Activated T-helper 2 cell treated with anti-CD3 and anti-CD28 coated beads, Interferon-gamma antibody, Interleukin-2, Interleukin-4, amounts not matched to agents 10 μg/mL and 5 μg/mL and 100 μg/mL, durations not matched to agents 14 hours and 24 hours and 36 hours (primary cell): Measurements from ENCODE around the gene CDH23. TPM values are rescaled to one million over a fixed set of nuclear protein-coding genes. Genes with fewer than 3 reads are reported as not detected.

Experiments
- DNase-seq: peaks from one replicate; pipeline ENCODE4 v3.0.0; 2021; ENCODE audit warnings: low spot score
- H3K27ac Mint-ChIP-seq: one replicate; pipeline ENCODE4 v1.8.0; 2021; ENCODE audit warnings: mixed read lengths
- H3K27me3 Mint-ChIP-seq: one replicate; pipeline ENCODE4 v1.8.0; 2021; ENCODE audit warnings: low read depth, mixed read lengths
- H3K36me3 Mint-ChIP-seq: one replicate; pipeline ENCODE4 v1.8.0; 2021; ENCODE audit warnings: low read depth, mixed read lengths
- H3K4me1 Mint-ChIP-seq: one replicate; pipeline ENCODE4 v1.8.0; 2021; ENCODE audit warnings: low read depth, mixed read lengths
- H3K4me3 Mint-ChIP-seq: one replicate; pipeline ENCODE4 v1.8.0; 2021; ENCODE audit warnings: low read depth, mild to moderate bottlenecking, moderate library complexity, mixed read lengths
- H3K9me3 Mint-ChIP-seq: one replicate; pipeline ENCODE4 v1.8.0; 2021; ENCODE audit warnings: mixed read lengths
- intact Hi-C: fragments of 100-400 bp; cut with micrococcal nuclease; formaldehyde crosslinking; loops from one replicate; pipeline ENCODE4 v1.15.1; 2023
- total RNA-seq: library from RNA; stranded (reverse); gene quantifications from 2 replicates; pipeline ENCODE4 v1.2.3, GENCODE V29; 2022

Gene CDH23
- total RNA-seq, 1 donor from 2014 or later = 0.55 TPM

- Mint-ChIP-seq H3K27me3 (peaks cover 6% of the 10 kb centered on the region), H3K36me3 (no peaks in the 10 kb centered on the region), H3K27ac (no peak overlapping the region), H3K4me3 (no peak overlapping the region), H3K4me1 (no peaks in the 10 kb centered on the region), H3K9me3 (no peaks in the 10 kb centered on the region)
- DNase-seq = no peak
- intact Hi-C loops = no loop called here
Measured at GRCh38 chr10:71520042-71520441, 123.3 kb downstream of the CDH23 start.

- no peaks in the 10 kb centered on the region for H3K9me3 Mint-ChIP-seq
- no peaks in the 10 kb centered on the region for H3K36me3 Mint-ChIP-seq
- intact Hi-C loops = no loop called here
- no peak overlapping the region for H3K27ac Mint-ChIP-seq
- DNase-seq = no peak
- no peaks in the 10 kb centered on the region for H3K4me1 Mint-ChIP-seq
- H3K4me3 Mint-ChIP-seq = no peak overlapping the region
- H3K27me3 Mint-ChIP-seq = peaks cover 6% of the 10 kb centered on the region
Measured at GRCh38 chr10:71521504-71522441, 125.1 kb downstream of the CDH23 start.

GRCh38 chr10:71522442-71523144, 125.9 kb downstream of the CDH23 start:
- Mint-ChIP-seq H3K9me3 (no peaks in the 10 kb centered on the region), H3K27ac (no peak overlapping the region), H3K27me3 (peaks cover 6% of the 10 kb centered on the region), H3K4me3 (no peak overlapping the region), H3K4me1 (no peaks in the 10 kb centered on the region), H3K36me3 (no peaks in the 10 kb centered on the region)
- DNase-seq = no peak
- intact Hi-C loops = no loop called here

- Mint-ChIP-seq H3K27ac (no peak overlapping the region), H3K36me3 (no peaks in the 10 kb centered on the region), H3K4me1 (no peaks in the 10 kb centered on the region), H3K27me3 (peaks cover 6% of the 10 kb centered on the region), H3K9me3 (no peaks in the 10 kb centered on the region), H3K4me3 (no peak overlapping the region)
- intact Hi-C loops = no loop called here
- DNase-seq = no peak
Measured at GRCh38 chr10:71523756-71524155, 127.0 kb downstream of the CDH23 start.

GRCh38 chr10:71525092-71525491, 128.4 kb downstream of the CDH23 start:
- no peaks in the 10 kb centered on the region for H3K4me1 Mint-ChIP-seq
- no peak overlapping the region for H3K4me3 Mint-ChIP-seq
- DNase-seq = no peak
- no peak overlapping the region for H3K27ac Mint-ChIP-seq
- H3K36me3 Mint-ChIP-seq = no peaks in the 10 kb centered on the region
- H3K9me3 Mint-ChIP-seq = no peaks in the 10 kb centered on the region
- H3K27me3 Mint-ChIP-seq = peaks cover 6% of the 10 kb centered on the region
- intact Hi-C loops = no loop called here

GRCh38 chr10:71525721-71526120, 129.0 kb downstream of the CDH23 start:
- Mint-ChIP-seq H3K27me3 (peaks cover 6% of the 10 kb centered on the region), H3K9me3 (no peaks in the 10 kb centered on the region), H3K4me1 (no peaks in the 10 kb centered on the region), H3K4me3 (no peak overlapping the region), H3K27ac (no peak overlapping the region), H3K36me3 (no peaks in the 10 kb centered on the region)
- intact Hi-C loops = no loop called here
- no peak for DNase-seq

GRCh38 chr10:71526653-71527052, 129.9 kb downstream of the CDH23 start:
- Mint-ChIP-seq H3K9me3 (no peaks in the 10 kb centered on the region), H3K27me3 (peaks cover 6% of the 10 kb centered on the region), H3K27ac (no peak overlapping the region), H3K4me1 (peaks cover 6% of the 10 kb centered on the region), H3K4me3 (no peak overlapping the region), H3K36me3 (no peaks in the 10 kb centered on the region)
- no peak for DNase-seq
- intact Hi-C loops = no loop called here

GRCh38 chr10:71527135-71527534, 130.4 kb downstream of the CDH23 start:
- H3K4me3 Mint-ChIP-seq = no peak overlapping the region
- H3K36me3 Mint-ChIP-seq = no peaks in the 10 kb centered on the region
- no peak overlapping the region for H3K27ac Mint-ChIP-seq
- H3K27me3 Mint-ChIP-seq = peaks cover 6% of the 10 kb centered on the region
- no peaks in the 10 kb centered on the region for H3K9me3 Mint-ChIP-seq
- peaks cover 8% of the 10 kb centered on the region for H3K4me1 Mint-ChIP-seq
- intact Hi-C loops = no loop called here
- DNase-seq = no peak

- Mint-ChIP-seq H3K9me3 (no peaks in the 10 kb centered on the region), H3K4me3 (no peak overlapping the region), H3K4me1 (peaks cover 8% of the 10 kb centered on the region), H3K27ac (no peak overlapping the region), H3K36me3 (no peaks in the 10 kb centered on the region), H3K27me3 (no peaks in the 10 kb centered on the region)
- no peak for DNase-seq
- intact Hi-C loops = no loop called here
Measured at GRCh38 chr10:71528371-71529206, 131.9 kb downstream of the CDH23 start.

- Mint-ChIP-seq H3K4me1 (peaks cover 10% of the 10 kb centered on the region), H3K27me3 (no peaks in the 10 kb centered on the region), H3K27ac (no peak overlapping the region), H3K4me3 (no peak overlapping the region), H3K36me3 (no peaks in the 10 kb centered on the region), H3K9me3 (no peaks in the 10 kb centered on the region)
- DNase-seq = no peak
- intact Hi-C loops = no loop called here
Measured at GRCh38 chr10:71529207-71529827, 132.6 kb downstream of the CDH23 start.

- no peaks in the 10 kb centered on the region for H3K27me3 Mint-ChIP-seq
- no peaks in the 10 kb centered on the region for H3K9me3 Mint-ChIP-seq
- H3K4me1 Mint-ChIP-seq = peaks cover 13% of the 10 kb centered on the region
- H3K27ac Mint-ChIP-seq = no peak overlapping the region
- intact Hi-C loops = no loop called here
- no peaks in the 10 kb centered on the region for H3K36me3 Mint-ChIP-seq
- no peak for DNase-seq
- no peak overlapping the region for H3K4me3 Mint-ChIP-seq
Measured at GRCh38 chr10:71530781-71531180, 134.1 kb downstream of the CDH23 start.
